ENCODE measurements around the gene DDX24. TPM values are rescaled to one million over a fixed set of nuclear protein-coding genes. Genes with fewer than 3 reads are reported as not detected.

DDX24 gene
- total and polyA plus RNA-seq, 8 donors: 39.1 to 236 (median 69.9) TPM

GRCh38 chr14:94126419-94126677 lies 45.3 kb upstream of the DDX24 start:
- 53 to 85% (median 76%) methylated on average over 1 of the region's 1 CpG for WGBS, 5 donors
- Histone ChIP-seq H3K4me3 (no peak overlapping the region), H3K36me3 (peaks cover 0 to 25% (median 5%) of the 10 kb centered on the region in 4 donors), H3K4me1 (peaks cover 7 to 25% (median 15%) of the 10 kb centered on the region in 4 donors), H3K27me3 (peaks cover 0 to 5% (median 0%) of the 10 kb centered on the region in 3 donors), H3K27ac (no peak overlapping the region), H3K9me3 (no peaks in the 10 kb centered on the region)
- TF ChIP-seq CTCF (IDR thresholded peaks at IDR 0.05): no peak
- no peak for TF ChIP-seq POLR2A (IDR thresholded peaks at IDR 0.05)
- no peak for TF ChIP-seq EP300 (IDR thresholded peaks at IDR 0.05)
- no peak for TF ChIP-seq POLR2AphosphoS5 (IDR thresholded peaks at IDR 0.05)
- intact Hi-C loops (cut with DNase I; ENCODE audit: low total_unique reads): no loop called here
- DNase-seq: no peak

DNA sequence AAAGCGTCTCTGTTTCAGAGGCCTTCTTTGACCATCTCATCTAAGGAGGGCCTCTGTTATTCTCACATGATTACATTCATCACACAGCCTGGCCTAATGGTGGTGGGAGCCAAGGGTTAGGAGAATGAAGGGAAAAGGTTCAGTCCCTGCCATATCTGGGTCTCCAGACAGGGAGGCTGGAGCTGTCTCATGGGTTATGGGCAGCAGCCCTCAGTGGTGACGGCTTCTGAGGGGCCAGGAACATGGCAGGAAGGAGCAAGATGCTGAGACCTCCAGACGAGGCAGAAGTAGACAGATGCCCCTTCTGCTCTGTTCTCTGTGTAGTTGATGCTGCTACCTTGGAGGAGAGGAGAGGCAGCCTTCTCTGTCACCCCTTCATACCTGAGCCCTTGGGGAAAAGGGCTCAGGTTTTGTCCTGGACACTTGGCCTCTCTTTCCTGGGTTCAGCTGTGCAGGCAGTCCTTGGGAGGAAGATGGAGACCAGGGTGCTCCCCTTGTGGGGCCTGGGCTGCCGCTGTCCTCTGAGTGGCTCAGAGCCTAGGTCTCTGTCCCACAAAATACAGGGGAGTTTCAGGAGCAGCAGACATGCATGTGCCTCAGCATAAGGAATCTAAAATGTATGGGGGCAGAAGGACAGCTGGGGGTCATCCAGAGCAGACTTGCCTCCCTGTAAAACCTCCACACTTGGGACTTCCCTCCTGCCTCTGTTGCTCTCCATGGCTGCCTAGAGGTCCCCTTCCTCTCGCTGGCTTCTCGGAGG lies 44.8 kb upstream of the DDX24 start:
- TF ChIP-seq EP300 (IDR thresholded peaks at IDR 0.05) (no peak), POLR2AphosphoS5 (IDR thresholded peaks at IDR 0.05) (no peak), CTCF (IDR thresholded peaks at IDR 0.05) (no peak), POLR2A (IDR thresholded peaks at IDR 0.05) (no peak)
- DNase-seq: peak in 1 of 2 donors; percentile 15
- Histone ChIP-seq H3K4me1 (peaks cover 7 to 25% (median 15%) of the 10 kb centered on the region in 4 donors), H3K36me3 (peaks cover 0 to 25% (median 5%) of the 10 kb centered on the region in 4 donors), H3K27ac (no peak overlapping the region), H3K4me3 (no peak overlapping the region), H3K27me3 (peaks cover 0 to 5% (median 0%) of the 10 kb centered on the region in 3 donors), H3K9me3 (peaks cover 0 to under 1% (median 0%) of the 10 kb centered on the region in 4 donors)
- intact Hi-C loops (cut with DNase I; ENCODE audit: low total_unique reads): no loop called here
- WGBS, 5 donors: 81 to 94% (median 93%) methylated on average over 6 of the region's 6 CpGs

- H3K27me3 ChIP-seq: peaks cover 0 to 5% (median 0%) of the 10 kb centered on the region in 3 donors
- peaks cover 0 to 25% (median 5%) of the 10 kb centered on the region in 4 donors for H3K36me3 ChIP-seq
- peak in 1 of 2 donors; percentile 21 for DNase-seq
- 79 to 96% (median 88%) methylated on average over 8 to 9 of the region's 9 CpGs for WGBS, 5 donors
- TF ChIP-seq POLR2AphosphoS5 (IDR thresholded peaks at IDR 0.05): no peak
- H3K4me3 ChIP-seq: no peak overlapping the region
- H3K9me3 ChIP-seq: peaks cover 0 to 11% (median 7%) of the 10 kb centered on the region in 4 donors
- H3K27ac ChIP-seq: no peak overlapping the region
- H3K4me1 ChIP-seq: peaks cover under 1 to 17% (median 10%) of the 10 kb centered on the region in 4 donors
- intact Hi-C loops (cut with DNase I; ENCODE audit: low total_unique reads): no loop called here
These were observed 43.8 kb upstream of the DDX24 start for GRCh38 chr14:94124582-94125377.

GRCh38 chr14:94123868-94124267 lies 42.9 kb upstream of the DDX24 start:
- TF ChIP-seq CTCF (IDR thresholded peaks at IDR 0.05): no peak
- TF ChIP-seq POLR2AphosphoS5 (IDR thresholded peaks at IDR 0.05): no peak
- TF ChIP-seq EP300 (IDR thresholded peaks at IDR 0.05): no peak
- no peak for TF ChIP-seq POLR2A (IDR thresholded peaks at IDR 0.05)
- intact Hi-C loops (cut with DNase I; ENCODE audit: low total_unique reads): no loop called here
- Histone ChIP-seq H3K27me3 (no peaks in the 10 kb centered on the region), H3K4me1 (peaks cover 0 to 8% (median 3%) of the 10 kb centered on the region in 4 donors), H3K27ac (no peak overlapping the region), H3K4me3 (no peak overlapping the region), H3K9me3 (peaks cover 0 to 20% (median 15%) of the 10 kb centered on the region in 4 donors), H3K36me3 (peaks cover 0 to 25% (median 5%) of the 10 kb centered on the region in 4 donors)
- peak in 1 of 2 donors; percentile 2 for DNase-seq
- WGBS, 5 donors: 82 to 100% (median 87%) methylated on average over 1 of the region's 1 CpG
